WTC11 (cell line): Measurements from ENCODE around the gene TBCE. TPM values are rescaled to one million over a fixed set of nuclear protein-coding genes. Genes with fewer than 3 reads are reported as not detected.
"Not testable (repeated sequence)": the region's sequence is repeated elsewhere in the genome, so short reads cannot be mapped to it uniquely, and the experiment has no call there.

Experiments used
- ATAC-seq: fragments of 200-7000 bp; cut with Tn5 transposase; 2 replicates; pipeline ENCODE4 v1.10.0; 2021; ENCODE audit warnings: mild to moderate bottlenecking, moderate library complexity
- CTCF ChIA-PET: fragments of 300-600 bp; sonication (Branson Sonifier 250); formaldehyde crosslinking; loops from one replicate; lab custom pipeline; 2021; ENCODE audit warnings: antibody characterized with exemption; lab: Charles Lee
- POLR2A ChIA-PET: fragments of 350-600 bp; sonication (Branson Sonifier 250); formaldehyde crosslinking; loops from one replicate; lab custom pipeline; 2021; ENCODE audit warnings: antibody characterized with exemption; lab: Charles Lee
- DNase-seq: peaks from one replicate; pipeline ENCODE4 v3.0.0; 2021; ENCODE audit warnings: low spot score
- H3K27ac Mint-ChIP-seq: 2 replicates; pipeline ENCODE4 v1.8.0; 2021; ENCODE audit warnings: mixed read lengths
- H3K27me3 Mint-ChIP-seq: 2 replicates; pipeline ENCODE4 v1.8.0; 2021; ENCODE audit warnings: low read depth, mild to moderate bottlenecking, moderate library complexity, mixed read lengths
- H3K36me3 Mint-ChIP-seq: 2 replicates; pipeline ENCODE4 v1.8.0; 2021; ENCODE audit warnings: mixed read lengths
- H3K4me1 Mint-ChIP-seq: 2 replicates; pipeline ENCODE4 v1.8.0; 2022; ENCODE audit warnings: mixed read lengths
- H3K4me3 Mint-ChIP-seq: 2 replicates; pipeline ENCODE4 v1.8.0; 2021; ENCODE audit warnings: mild to moderate bottlenecking, moderate library complexity, mixed read lengths
- H3K9me3 Mint-ChIP-seq: 2 replicates; pipeline ENCODE4 v1.8.0; 2021; ENCODE audit warnings: mixed read lengths
- AFF4 ChIP-seq: sonication (generic); formaldehyde crosslinking; IDR thresholded peaks from 2 replicates; pipeline ENCODE4 v1.8.1; 2023; ENCODE audit warnings: mild to moderate bottlenecking, missing genetic modification reagents, borderline replicate concordance
- ATF2 ChIP-seq: sonication (generic); formaldehyde crosslinking; IDR thresholded peaks from 2 replicates; pipeline ENCODE4 v1.8.1; 2022; ENCODE audit warnings: low read depth, missing genetic modification reagents, borderline replicate concordance
- CREB1 ChIP-seq: sonication (generic); formaldehyde crosslinking; IDR thresholded peaks from 2 replicates; pipeline ENCODE4 v1.8.0; 2023; ENCODE audit warnings: mild to moderate bottlenecking, missing genetic modification reagents
- FOXK1 ChIP-seq: sonication (generic); formaldehyde crosslinking; IDR thresholded peaks from 2 replicates; pipeline ENCODE4 v1.8.0; 2022; ENCODE audit warnings: mild to moderate bottlenecking, moderate library complexity, missing genetic modification reagents
- GRHL2 ChIP-seq: fragments of 250-450 bp; sonication (Bioruptor Pico); IDR thresholded peaks from 2 replicates; pipeline ENCODE4 v1.8.0; 2022; ENCODE audit warnings: mild to moderate bottlenecking, moderate library complexity; ENCODE audit not compliant: insufficient replicate concordance, severe bottlenecking
- GTF2I ChIP-seq: fragments of 250-450 bp; sonication (Bioruptor Pico); conservative IDR thresholded peaks from 2 replicates; pipeline ENCODE4 v1.4.0; 2021; ENCODE audit warnings: mild to moderate bottlenecking
- HMGA2 ChIP-seq: fragments of 250-450 bp; sonication (Bioruptor Pico); IDR thresholded peaks from 2 replicates; pipeline ENCODE4 v1.4.0; 2021; ENCODE audit warnings: mild to moderate bottlenecking, moderate library complexity
- JUN ChIP-seq: sonication (generic); formaldehyde crosslinking; IDR thresholded peaks from 2 replicates; pipeline ENCODE4 v1.8.0; 2023; ENCODE audit warnings: mild to moderate bottlenecking, missing genetic modification reagents
- NR1H2 ChIP-seq: sonication (generic); formaldehyde crosslinking; IDR thresholded peaks from 2 replicates; pipeline ENCODE4 v1.9.0; 2021; ENCODE audit warnings: mild to moderate bottlenecking, moderate library complexity, missing genetic modification reagents
- RELA ChIP-seq: sonication (generic); formaldehyde crosslinking; IDR thresholded peaks from 2 replicates; pipeline ENCODE4 v1.8.1; 2022; ENCODE audit warnings: missing genetic modification reagents, mild to moderate bottlenecking, borderline replicate concordance
- SOX15 ChIP-seq: fragments of 250-450 bp; sonication (Bioruptor Pico); IDR thresholded peaks from 2 replicates; pipeline ENCODE4 v1.9.0; 2021; ENCODE audit warnings: mild to moderate bottlenecking
- ZNF281 ChIP-seq: sonication (generic); formaldehyde crosslinking; IDR thresholded peaks from 2 replicates; pipeline ENCODE4 v1.8.0; 2023; ENCODE audit warnings: mild to moderate bottlenecking, missing genetic modification reagents
- total RNA-seq: library from RNA; stranded (reverse); gene quantifications from 3 replicates; pipeline ENCODE4 v1.2.3, GENCODE V29; 2021

Gene TBCE
- total RNA-seq, 1 experiment from 2014 or later: 34.8 TPM

GRCh38 chr1:235375919-235376605, 8.8 kb downstream of the TBCE start:
- ChIA-PET CTCF (interaction anchor here (1.0 kb wide), 1 partner anchor 41 kb away, joined by 3 read pairs; no protein-coding TSS in a partner anchor), POLR2A (no interaction called here)
- Mint-ChIP-seq H3K4me1 (no peaks in the 10 kb centered on the region), H3K27me3 (no peaks in the 10 kb centered on the region), H3K36me3 (peaks cover 24% of the 10 kb centered on the region), H3K4me3 (no peak overlapping the region), H3K27ac (peak overlapping the region; percentile 71; the same call in 1 of the 2 replicates), H3K9me3 (peaks cover 3% of the 10 kb centered on the region; the same call in 1 of the 2 replicates)
- TF ChIP-seq NR1H2 (CRISPR knock-in tag) (no peak), ZNF281 (CRISPR knock-in tag) (no peak), JUN (CRISPR knock-in tag) (no peak), GRHL2 (CRISPR knock-in tag) (no peak), CREB1 (CRISPR knock-in tag) (no peak), HMGA2 (CRISPR knock-in tag) (no peak), AFF4 (no peak), FOXK1 (no peak), RELA (no peak), ATF2 (CRISPR knock-in tag) (no peak), SOX15 (CRISPR knock-in tag) (no peak), GTF2I (no peak)
- DNase-seq (no peak), ATAC-seq (no peak)

GRCh38 chr1:235378134-235378735, 11.0 kb downstream of the TBCE start:
- H3K9me3 Mint-ChIP-seq, H3K27me3 Mint-ChIP-seq, H3K27ac Mint-ChIP-seq, DNase-seq, POLR2A ChIA-PET, ATAC-seq, H3K4me1 Mint-ChIP-seq, CTCF ChIA-PET, H3K4me3 Mint-ChIP-seq: not testable (repeated sequence)
- peaks cover 27% of the 10 kb centered on the region for H3K36me3 Mint-ChIP-seq

GRCh38 chr1:235381955-235382739, 14.9 kb downstream of the TBCE start:
- CTCF ChIA-PET, ATAC-seq, H3K27me3 Mint-ChIP-seq, H3K4me1 Mint-ChIP-seq, DNase-seq, H3K27ac Mint-ChIP-seq, POLR2A ChIA-PET, H3K4me3 Mint-ChIP-seq: not testable (repeated sequence)
- Mint-ChIP-seq H3K36me3 (peaks cover 47% of the 10 kb centered on the region), H3K9me3 (peaks cover 19% of the 10 kb centered on the region)

- ATAC-seq, H3K4me3 Mint-ChIP-seq, H3K27ac Mint-ChIP-seq, CTCF ChIA-PET, DNase-seq, POLR2A ChIA-PET, H3K4me1 Mint-ChIP-seq, H3K27me3 Mint-ChIP-seq: not testable (repeated sequence)
- H3K9me3 Mint-ChIP-seq: peaks cover 36% of the 10 kb centered on the region
- peaks cover 66% of the 10 kb centered on the region for H3K36me3 Mint-ChIP-seq
Measured at GRCh38 chr1:235385633-235386032, 18.4 kb downstream of the TBCE start.
